ENCODE measurements around the gene SIAH2.

SIAH2 gene

GRCh38 chr3:150733373-150733935 lies 29.5 kb downstream of the SIAH2 start:
- FAIRE-seq = no peak

GRCh38 chr3:150729682-150730360 lies 33.1 kb downstream of the SIAH2 start:
- FAIRE-seq = no peak

DNA sequence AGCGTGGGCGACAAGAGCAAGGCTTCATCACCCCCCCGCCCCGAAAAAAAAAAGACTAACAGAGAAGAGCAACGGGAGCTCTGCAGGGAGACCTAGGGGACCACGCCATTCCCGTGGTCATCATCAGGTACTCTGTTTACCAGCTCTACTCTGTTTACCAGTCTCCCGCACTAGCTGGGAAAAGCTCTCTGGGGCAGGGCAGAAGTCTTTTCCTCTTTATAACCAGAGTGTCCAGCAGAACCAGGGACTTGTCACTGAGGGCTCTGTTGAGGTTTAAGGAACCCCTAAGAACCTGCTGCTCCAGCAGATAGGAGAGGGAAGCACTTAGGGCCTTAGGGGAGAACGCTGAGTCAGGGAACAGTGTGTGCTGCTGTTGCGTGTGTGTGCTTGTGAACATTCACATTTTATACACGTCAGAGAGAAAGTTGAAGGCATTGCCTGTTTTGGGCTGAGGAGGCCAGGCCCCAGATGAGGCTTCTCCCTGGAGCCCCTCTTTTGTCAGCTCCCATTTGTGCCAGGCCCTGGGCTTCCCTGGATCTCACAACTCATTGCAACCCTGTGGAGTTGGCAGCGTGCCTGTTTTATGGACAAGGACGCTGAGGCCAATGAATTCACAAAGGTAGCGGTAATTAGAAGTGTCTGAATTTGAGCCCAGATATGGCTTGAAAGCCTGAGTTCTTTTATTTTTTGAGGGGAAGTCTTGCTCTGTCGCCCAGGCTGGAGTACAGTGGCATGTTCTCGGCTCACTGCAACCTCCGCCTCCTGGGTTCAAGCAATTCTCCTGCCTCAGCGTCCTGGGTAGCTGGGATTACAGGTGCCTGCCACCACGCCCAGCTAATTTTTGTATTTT lies 35.1 kb downstream of the SIAH2 start:
- no peak for FAIRE-seq

- no peak for FAIRE-seq
Measured at GRCh38 chr3:150725548-150725947, 37.4 kb downstream of the SIAH2 start.

- no peak for FAIRE-seq
Measured at GRCh38 chr3:150723946-150724345, 39.0 kb downstream of the SIAH2 start.

DNA sequence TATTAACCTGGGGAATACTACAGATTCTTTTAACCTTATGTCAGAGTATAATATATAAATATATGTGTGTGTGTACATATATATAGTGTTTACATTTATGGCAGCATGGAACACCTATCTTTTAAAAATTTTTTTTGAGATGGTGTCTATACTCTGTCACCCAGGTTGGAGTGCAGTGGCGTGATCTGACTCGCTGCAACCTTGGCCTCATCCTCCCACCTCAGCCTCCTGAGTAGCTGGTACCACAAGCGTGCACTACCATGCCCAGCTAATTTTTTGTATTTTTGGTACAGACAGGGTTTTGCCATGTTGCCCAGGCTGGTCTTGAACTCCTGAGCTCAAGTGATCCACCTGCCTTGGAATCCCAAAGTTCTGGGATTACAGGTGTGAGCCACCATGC lies 40.7 kb downstream of the SIAH2 start:
- no peak for FAIRE-seq

DNA sequence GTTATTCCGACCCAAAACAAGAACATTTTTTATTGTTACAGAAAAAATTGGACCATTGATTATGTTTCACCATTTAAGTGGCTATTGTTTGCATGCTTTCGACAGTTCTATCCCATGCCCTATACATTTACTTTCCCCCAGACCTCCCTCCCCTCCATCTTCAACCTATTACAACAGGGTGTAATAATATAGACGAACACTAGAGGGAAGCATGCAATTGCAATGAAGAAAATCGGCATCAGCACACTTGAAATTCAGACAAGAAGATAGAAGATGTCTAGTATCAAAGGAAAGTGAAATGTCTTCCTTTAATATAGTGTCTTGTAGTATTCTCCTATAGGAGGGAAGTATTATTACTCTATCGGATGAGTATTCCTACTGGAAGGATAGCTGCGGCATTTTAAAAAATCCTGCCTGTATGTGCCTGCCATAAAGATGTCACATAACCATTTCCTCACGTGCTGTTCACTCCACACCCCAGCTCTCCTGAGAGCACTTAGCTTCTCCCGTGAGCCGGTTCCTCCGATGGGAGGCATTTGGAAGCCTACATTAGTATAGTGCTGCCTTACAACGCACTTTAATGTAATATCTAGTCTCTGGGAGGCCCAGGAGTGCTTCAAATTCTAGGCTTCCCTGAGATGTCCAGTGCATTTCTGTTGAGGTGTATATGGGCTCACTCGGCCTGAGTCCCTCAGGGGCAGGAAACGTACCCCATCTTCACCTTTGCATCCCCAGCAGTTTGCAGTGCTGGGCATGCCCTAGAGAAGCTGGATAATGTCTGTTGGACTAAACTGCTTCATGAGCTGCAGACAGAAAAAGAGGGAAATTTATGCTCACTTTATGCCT lies 41.5 kb downstream of the SIAH2 start:
- FAIRE-seq = peak; percentile 98

DNA sequence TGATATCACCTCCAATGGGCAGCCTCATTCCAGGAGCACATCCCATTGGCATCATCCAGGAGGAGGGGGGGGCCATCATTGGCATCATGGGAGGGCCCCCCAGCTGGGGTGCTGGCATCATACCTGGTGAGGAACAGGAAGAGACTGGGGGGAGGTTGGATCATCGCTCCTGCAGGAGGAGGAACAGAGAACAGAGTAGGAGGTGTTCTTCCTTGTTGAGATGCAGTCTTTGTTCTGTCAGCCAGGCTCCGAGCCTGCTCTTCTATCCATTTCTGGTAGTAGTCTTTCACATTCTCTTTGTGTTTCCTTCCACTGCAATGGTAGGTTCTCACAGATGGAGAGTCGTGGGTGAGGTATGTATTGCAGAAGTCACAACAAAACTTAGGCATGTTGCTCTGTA lies 42.5 kb downstream of the SIAH2 start:
- no peak for FAIRE-seq

GRCh38 chr3:150710097-150710496 lies 52.9 kb downstream of the SIAH2 start:
- FAIRE-seq = no peak

GRCh38 chr3:150703756-150704344 lies 59.1 kb downstream of the SIAH2 start, which contains the start of gene ERICH6:
Gene ERICH6 (minus strand): TSS chr3:150703920. CDS start chr3:150703898, 22 bp downstream.
- no peak for FAIRE-seq

DNA sequence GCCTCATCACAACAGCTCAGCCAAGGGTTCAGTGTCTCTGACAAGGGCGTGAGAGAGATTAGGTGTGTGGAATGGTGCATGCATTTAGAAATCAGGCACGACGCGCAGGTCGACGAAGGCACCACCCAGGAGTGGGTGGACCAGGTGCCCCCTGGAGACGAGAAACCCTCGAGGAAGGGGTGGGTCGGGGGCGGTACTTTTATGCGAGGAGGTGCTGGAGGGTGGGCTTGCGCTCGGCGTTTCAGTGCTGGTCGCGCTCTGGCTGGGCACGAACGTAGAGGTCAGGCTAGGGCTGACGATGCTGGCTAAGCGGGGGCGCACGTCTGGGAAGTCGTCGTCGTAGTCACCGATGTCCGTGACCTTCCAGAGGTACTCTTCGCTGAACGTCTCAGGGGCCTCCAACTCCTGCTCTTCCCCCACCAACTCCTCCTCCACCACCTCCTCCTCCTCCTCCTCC lies 59.6 kb downstream of the SIAH2 start:
- no peak for FAIRE-seq

DNA sequence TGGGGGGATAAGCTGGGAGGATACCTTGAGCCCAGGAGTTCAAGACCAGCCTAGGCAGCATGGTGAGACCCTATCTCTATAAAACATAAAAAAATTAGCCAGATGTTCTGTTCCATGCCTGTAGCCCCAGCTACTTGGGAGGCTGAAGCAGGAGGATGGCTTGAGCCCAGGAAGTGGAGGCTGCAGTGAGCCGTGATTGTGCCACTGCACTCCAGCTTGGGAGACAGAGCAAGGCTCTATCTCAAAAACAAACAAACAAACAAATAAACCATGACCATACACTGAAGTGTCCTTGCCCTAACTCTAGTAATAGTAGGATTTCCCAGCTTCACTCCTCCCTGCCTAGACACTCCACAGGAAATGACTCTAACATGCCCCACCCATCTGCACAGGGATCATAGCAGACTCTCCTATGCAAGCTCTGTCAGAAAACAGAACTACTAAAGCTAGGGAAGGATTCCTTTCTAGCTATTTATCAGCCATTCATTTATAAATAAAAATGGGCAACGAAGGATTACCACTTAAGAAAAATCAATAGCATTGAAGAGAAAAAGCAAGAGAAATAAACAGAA lies 63.8 kb downstream of the SIAH2 start:
- FAIRE-seq = no peak

DNA sequence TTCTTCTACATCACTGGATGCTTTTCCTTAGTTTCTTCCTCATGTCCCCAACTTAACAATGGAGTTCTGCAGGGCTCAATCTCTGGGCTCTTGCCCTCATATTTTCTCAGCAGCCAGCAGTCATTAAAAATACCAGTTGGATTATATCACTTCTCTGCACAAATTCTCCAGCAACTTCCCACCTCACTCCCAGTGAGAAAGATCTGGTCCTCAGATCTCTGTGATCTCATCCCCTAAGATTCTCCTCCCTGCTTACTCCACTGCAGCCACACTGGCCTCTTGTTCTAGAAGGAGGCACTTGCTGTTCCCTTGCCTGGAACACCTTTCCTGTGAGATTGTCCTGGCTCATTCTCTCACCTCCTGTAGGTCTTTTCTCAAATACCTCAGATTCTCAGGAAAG lies 65.3 kb downstream of the SIAH2 start:
- no peak for FAIRE-seq

- no peak for FAIRE-seq
Measured at GRCh38 chr3:150691414-150692040, 71.4 kb downstream of the SIAH2 start.

Measured in islet of Langerhans (tissue), 1 donor.